HG03097 (cell line): ENCODE results near the gene KCNN1.
"Not testable (repeated sequence)": the region's sequence is repeated elsewhere in the genome, so short reads cannot be mapped to it uniquely, and the experiment has no call there.

Experiments used
- ATAC-seq: cut with Tn5 transposase; IDR thresholded peaks from one replicate; pipeline ENCODE4 v1.9.1; 2021; ENCODE audit not compliant: unreplicated experiment, low FRiP score

KCNN1 gene

GRCh38 chr19:17967257-17968051 is 547 bp downstream of the KCNN1 start:
- no peak for ATAC-seq

GRCh38 chr19:17968362-17968761 is 1.5 kb downstream of the KCNN1 start:
- ATAC-seq: no peak

GRCh38 chr19:17969096-17969792 is 2.3 kb downstream of the KCNN1 start:
- no peak for ATAC-seq

DNA sequence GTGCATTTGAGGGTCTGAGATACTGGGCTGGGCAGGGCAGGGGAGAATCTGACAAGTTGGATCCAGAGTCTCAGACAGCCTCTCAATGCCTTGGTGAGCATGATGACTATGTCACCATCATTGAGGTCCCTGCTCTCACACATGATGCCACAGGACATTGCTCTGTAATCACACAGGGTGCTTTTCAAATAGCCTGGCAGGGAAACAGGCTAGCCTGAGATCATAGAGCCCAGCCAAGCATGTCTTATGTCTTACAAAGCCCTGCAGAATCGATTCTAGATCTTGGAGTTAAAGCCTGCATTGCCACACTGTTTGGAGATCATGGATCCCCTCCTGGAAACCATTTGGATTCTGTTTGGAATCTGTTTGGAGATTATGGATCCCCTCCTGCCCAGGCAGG is 5.3 kb downstream of the KCNN1 start:
- ATAC-seq: no peak

DNA sequence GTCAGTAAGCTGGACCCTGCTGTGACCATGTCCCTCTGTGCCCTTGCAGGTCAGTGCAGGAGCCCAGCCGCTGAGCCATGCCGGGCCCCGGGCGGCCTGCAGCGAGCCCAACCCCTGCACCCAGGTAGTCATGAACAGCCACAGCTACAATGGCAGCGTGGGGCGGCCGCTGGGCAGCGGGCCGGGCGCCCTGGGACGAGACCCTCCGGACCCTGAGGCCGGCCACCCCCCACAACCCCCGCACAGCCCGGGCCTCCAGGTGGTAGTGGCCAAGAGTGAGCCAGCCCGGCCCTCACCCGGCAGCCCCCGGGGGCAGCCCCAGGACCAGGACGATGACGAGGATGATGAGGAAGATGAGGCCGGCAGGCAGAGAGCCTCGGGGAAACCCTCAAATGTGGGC is 6.9 kb downstream of the KCNN1 start:
- ATAC-seq: no peak

DNA sequence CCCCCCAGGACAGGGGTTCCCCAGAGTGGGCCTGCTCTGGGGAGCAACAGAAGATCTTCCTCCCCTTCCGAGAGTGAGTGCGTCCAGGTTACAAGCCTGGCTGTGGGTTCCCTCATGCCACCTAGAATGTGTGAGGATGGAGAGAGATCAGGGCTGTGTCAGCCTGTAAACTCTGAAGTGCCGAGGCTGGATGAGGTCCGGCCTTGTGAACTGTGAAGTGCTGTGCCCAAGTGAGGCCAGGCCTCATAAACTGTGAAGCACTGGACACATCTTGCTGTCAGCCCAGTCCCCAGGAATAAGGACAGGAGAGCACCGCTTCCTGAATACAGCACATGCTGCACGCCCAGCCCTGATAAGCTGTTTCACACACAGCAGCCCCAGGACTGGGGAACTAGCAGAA is 7.6 kb downstream of the KCNN1 start:
- no peak for ATAC-seq

DNA sequence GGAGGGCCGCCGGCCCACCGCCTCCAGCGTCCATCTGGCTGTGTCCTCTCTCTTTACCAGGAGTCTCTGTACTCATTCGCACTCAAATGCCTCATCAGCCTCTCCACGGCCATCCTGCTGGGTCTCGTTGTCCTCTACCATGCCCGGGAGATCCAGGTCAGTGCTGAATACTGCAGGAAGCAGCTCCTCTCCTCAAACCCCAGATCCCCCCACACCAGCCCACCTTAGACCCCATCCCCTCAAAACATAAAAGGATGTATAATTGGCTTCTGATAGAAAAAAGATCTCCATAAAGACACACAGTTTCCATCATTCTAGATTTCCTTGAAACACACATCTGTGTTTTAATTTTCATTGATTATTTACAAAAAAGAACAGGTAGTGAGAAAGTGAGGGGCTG is 8.1 kb downstream of the KCNN1 start:
- no peak for ATAC-seq

DNA sequence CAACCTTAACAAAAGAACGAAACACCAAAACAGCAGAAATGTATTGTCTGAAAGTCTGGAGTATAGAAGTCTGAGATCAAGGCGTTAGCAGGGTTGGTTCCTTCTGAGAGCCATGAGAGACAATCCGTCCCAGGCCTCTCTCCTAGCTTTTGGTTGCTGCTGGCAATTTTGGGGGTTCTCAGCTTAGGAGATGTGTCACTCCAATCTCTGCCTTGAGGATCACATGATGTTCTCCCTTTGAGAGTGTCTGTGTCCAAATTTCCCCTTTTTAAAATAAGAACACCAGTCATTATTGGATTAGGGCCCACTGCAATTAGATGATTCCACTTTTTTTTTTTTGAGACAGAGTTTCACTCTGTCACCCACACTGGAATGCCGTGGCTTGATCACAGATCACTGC is 10.1 kb downstream of the KCNN1 start:
- ATAC-seq: no peak

GRCh38 chr19:17977488-17977887 is 10.6 kb downstream of the KCNN1 start:
- no peak for ATAC-seq

- no peak for ATAC-seq
Measured at GRCh38 chr19:17981611-17982010, 14.7 kb downstream of the KCNN1 start.

GRCh38 chr19:17982430-17982829 is 15.5 kb downstream of the KCNN1 start:
- ATAC-seq: no peak

GRCh38 chr19:17985037-17985818 is 18.3 kb downstream of the KCNN1 start:
- no peak for ATAC-seq

- ATAC-seq: not testable (repeated sequence)
Measured at GRCh38 chr19:17986569-17986968, 19.7 kb downstream of the KCNN1 start.

GRCh38 chr19:17988161-17988560 is 21.3 kb downstream of the KCNN1 start:
- ATAC-seq: no peak

DNA sequence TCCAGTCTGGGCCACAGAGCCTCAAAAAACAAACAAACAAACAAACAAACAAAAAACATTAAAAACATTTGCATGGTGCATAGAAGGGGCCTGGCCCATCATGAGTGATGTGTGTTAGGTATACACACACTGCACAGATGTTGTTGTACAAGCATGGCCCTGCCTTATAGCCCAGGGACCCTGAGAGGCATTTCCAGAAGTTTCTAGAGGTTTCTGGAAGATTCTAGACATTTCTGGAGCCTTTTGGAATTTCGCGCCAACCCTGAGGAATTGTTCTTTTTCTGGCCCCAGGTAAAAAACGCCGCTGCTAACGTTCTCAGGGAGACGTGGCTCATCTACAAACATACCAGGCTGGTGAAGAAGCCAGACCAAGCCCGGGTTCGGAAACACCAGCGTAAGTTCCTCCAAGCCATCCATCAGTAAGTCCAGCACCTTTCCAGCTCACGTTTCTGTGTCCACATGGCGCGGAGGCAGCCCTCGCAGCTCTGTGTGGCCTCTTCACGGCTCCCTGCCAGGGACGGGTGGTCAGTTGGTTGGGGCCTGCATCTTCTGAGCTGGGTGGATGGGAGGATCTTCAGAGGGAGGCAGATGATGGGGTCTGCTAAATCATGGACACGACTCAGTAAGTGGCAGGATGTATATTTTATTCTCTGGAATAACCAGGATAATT is 22.7 kb downstream of the KCNN1 start:
- no peak for ATAC-seq

GRCh38 chr19:17993076-17993813 is 26.3 kb downstream of the KCNN1 start:
- no peak for ATAC-seq

GRCh38 chr19:17996826-17997316 is 30.0 kb downstream of the KCNN1 start:
- ATAC-seq: no peak

- no peak for ATAC-seq
Measured at GRCh38 chr19:17997969-17998826, 31.3 kb downstream of the KCNN1 start.

DNA sequence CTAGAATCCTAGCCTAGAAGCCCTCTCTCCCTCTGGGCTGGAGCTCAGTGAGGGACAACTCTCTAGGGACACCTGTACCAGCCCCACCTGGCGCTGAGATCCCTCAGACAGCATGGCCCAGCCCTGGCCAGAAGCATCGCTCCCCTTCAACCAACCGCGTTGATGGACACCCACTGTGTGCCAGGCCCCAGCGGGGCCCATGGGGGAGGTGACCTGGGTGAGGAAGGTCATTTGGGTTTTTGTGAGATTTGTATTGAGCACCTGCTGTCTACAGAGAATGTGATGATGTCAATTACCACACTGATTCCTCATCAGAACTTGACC is 31.9 kb downstream of the KCNN1 start:
- no peak for ATAC-seq
